Endothelial cell of umbilical vein (primary cell): ENCODE measurements around the gene FUT8. TPM values are rescaled to one million over a fixed set of nuclear protein-coding genes. Genes with fewer than 3 reads are reported as not detected.

ENCODE experiments used
- BruUV-seq: library from RNA; stranded (reverse); fragments of 400-500 nt; replicated peaks from 2 replicates; lab custom pipeline; 2021; lab: Mats Ljungman, UMichigan
- CTCF ChIA-PET: fragments of 300-600, 350-600 bp; sonication (Branson Sonifier 250); formaldehyde crosslinking; loops from one replicate; lab custom pipeline; 2021; ENCODE audit warnings: antibody characterized with exemption, inconsistent platforms; lab: Charles Lee
- POLR2A ChIA-PET: fragments of 300-600, 350-600 bp; sonication (Branson Sonifier 250); formaldehyde crosslinking; loops from one replicate; lab custom pipeline; 2021; ENCODE audit warnings: antibody characterized with exemption, inconsistent platforms; lab: Charles Lee
- DNase-seq: peaks from one replicate; pipeline ENCODE4 v3.0.0-alpha.2; 2011; ENCODE audit warnings: low read depth, low spot score
- FAIRE-seq: peaks from 2 replicates; lab custom pipeline; 2011; peaks lifted over from hg19 to GRCh38; lab: Jason Lieb, UNC
- H2AFZ ChIP-seq: 2 replicates; pipeline ENCODE4 v1.6.0; 2012; ENCODE audit warnings: low read depth, low read length, control low read depth, inconsistent platforms
- H3K27ac ChIP-seq: 2 replicates; pipeline ENCODE4 v1.5.1; 2011; ENCODE audit warnings: low read depth, mild to moderate bottlenecking, control low read depth, low read length, moderate library complexity; ENCODE audit not compliant: insufficient read depth
- H3K27me3 ChIP-seq, 2 experiments: 2 replicates each; pipeline versions ENCODE4 v1.6.0 to v1.6.1; 2011; ENCODE audit warnings: low read length in 2 of 2, mixed read lengths in 1 of 2; ENCODE audit not compliant: control insufficient read depth in 2 of 2, insufficient read depth in 2 of 2
- H3K36me3 ChIP-seq, 2 experiments: 2 replicates in 1 of 2; 3 replicates in 1 of 2; pipeline ENCODE4 v1.5.1; 2011; ENCODE audit warnings: low read length in 2 of 2, mild to moderate bottlenecking in 1 of 2, moderate library complexity in 1 of 2; ENCODE audit not compliant: control insufficient read depth in 2 of 2, insufficient read depth in 2 of 2; ENCODE audit errors: extremely low read depth in 1 of 2
- H3K4me1 ChIP-seq: 3 replicates; pipeline ENCODE4 v1.5.1; 2011; ENCODE audit warnings: mild to moderate bottlenecking, low read length; ENCODE audit not compliant: control insufficient read depth, insufficient read depth; ENCODE audit errors: extremely low read depth
- H3K4me2 ChIP-seq: 2 replicates; pipeline ENCODE4 v1.6.1; 2011; ENCODE audit warnings: low read length, control low read depth, mixed read lengths; ENCODE audit not compliant: insufficient read depth
- H3K4me3 ChIP-seq, 3 experiments: fragments of 200-600 bp in 1 of 3; sonication (generic), shearing (Covaris generic) in 1 of 3; replicated peaks in 1 of 3; 2 replicates each; pipeline ENCODE4 v1.5.1; 2011 to 2016; ENCODE audit warnings: control low read depth in 3 of 3, low read length in 3 of 3, mild to moderate bottlenecking in 2 of 3, inconsistent platforms in 1 of 3, low read depth in 1 of 3, moderate library complexity in 1 of 3; ENCODE audit not compliant: insufficient read depth in 1 of 3
- H3K79me2 ChIP-seq: 2 replicates; pipeline ENCODE4 v1.6.0; 2012; ENCODE audit warnings: low read length, inconsistent platforms; ENCODE audit not compliant: control insufficient read depth, insufficient read depth
- H3K9ac ChIP-seq: replicated peaks from 2 replicates; pipeline ENCODE3; 2011; ENCODE audit warnings: low read length, control low read depth; ENCODE audit not compliant: insufficient read depth; ENCODE audit errors: extremely low read depth
- H3K9me1 ChIP-seq: replicated peaks from 3 replicates; pipeline ENCODE4 v1.6.0; 2011; ENCODE audit warnings: mild to moderate bottlenecking, low read length; ENCODE audit not compliant: control insufficient read depth, insufficient read depth; ENCODE audit errors: extremely low read depth
- H3K9me3 ChIP-seq: replicated peaks from 2 replicates; pipeline ENCODE4 v1.5.1; 2012; ENCODE audit warnings: low read length, inconsistent platforms; ENCODE audit not compliant: control insufficient read depth, insufficient read depth
- H4K20me1 ChIP-seq: replicated peaks from 2 replicates; pipeline ENCODE3; 2011; ENCODE audit warnings: mild to moderate bottlenecking, low read length; ENCODE audit not compliant: control insufficient read depth, insufficient read depth; ENCODE audit errors: extremely low read depth
- EZH2 ChIP-seq: IDR thresholded peaks from 2 replicates; pipeline ENCODE4 v1.6.1; 2012; ENCODE audit warnings: borderline replicate concordance, low read depth, mild to moderate bottlenecking, moderate library complexity, low read length, inconsistent platforms; ENCODE audit not compliant: severe bottlenecking
- FOS ChIP-seq: IDR thresholded peaks from 2 replicates; pipeline ENCODE4 v1.6.1; 2011; ENCODE audit warnings: mild to moderate bottlenecking, low read length, moderate library complexity, borderline replicate concordance; ENCODE audit not compliant: insufficient read depth
- GATA2 ChIP-seq: IDR thresholded peaks from 2 replicates; pipeline ENCODE4 v1.7.0; 2011; ENCODE audit warnings: low read depth, mild to moderate bottlenecking, moderate library complexity, mixed read lengths, low read length; ENCODE audit not compliant: insufficient read length, insufficient read depth
- JUN ChIP-seq: IDR thresholded peaks from 2 replicates; pipeline ENCODE4 v1.6.1; 2011; ENCODE audit warnings: borderline replicate concordance, low read depth; ENCODE audit not compliant: insufficient read length, insufficient read depth
- MYC ChIP-seq: IDR thresholded peaks from one replicate; pipeline ENCODE4 v1.6.1; 2011; ENCODE audit warnings: mild to moderate bottlenecking, low read depth, low read length
- POLR2AphosphoS5 ChIP-seq: IDR thresholded peaks from 2 replicates; pipeline ENCODE4 v1.6.1; 2012; ENCODE audit warnings: low read depth, mild to moderate bottlenecking, control low read depth, low read length, moderate library complexity; ENCODE audit not compliant: insufficient read depth
- dilution Hi-C: fragments of 300-500 bp; cut with MboI; formaldehyde crosslinking; loops from one replicate; pipeline ENCODE4 v1.15.0; 2019; ENCODE audit warnings: low sequenced_read_pairs; ENCODE audit not compliant: extremely low pct_ligation_motif_present
- intact Hi-C: fragments of 100-400 bp; cut with micrococcal nuclease; formaldehyde crosslinking; loops from one replicate; pipeline ENCODE4 v1.10.0; 2022
- polyA plus RNA-seq, 4 experiments: library from polyadenylated mRNA; depleted of rRNA in 3 of 4; stranded (reverse) in 3 of 4; unstranded in 1 of 4; fragments of >200 nt; gene quantifications; 2 replicates each; pipeline versions ENCODE4 v1.2.1 to v1.2.3, GENCODE V29; 2011 to 2012; ENCODE audit warnings: missing spikeins in 1 of 4
- total RNA-seq: library from RNA; stranded (reverse); gene quantifications from 2 replicates; pipeline ENCODE4 v1.2.3, GENCODE V29; 2021
- TF ChIP-seq, protein P1 (sequence below): IDR thresholded peaks from 2 replicates; pipeline ENCODE4 v1.6.1; 2011; ENCODE audit not compliant: insufficient read depth, insufficient read length
- TF ChIP-seq, protein P2 (sequence below), 2 donors: IDR thresholded peaks; 1 replicate in 1 of 2; 2 replicates in 1 of 2; pipeline ENCODE4 v1.5.1; 2011; ENCODE audit warnings: low read length in 2 of 2, mild to moderate bottlenecking in 2 of 2, moderate library complexity in 2 of 2, control low read depth in 1 of 2, inconsistent platforms in 1 of 2, low read depth in 1 of 2; ENCODE audit not compliant: insufficient read depth in 1 of 2; ENCODE audit errors: extremely low read depth in 1 of 2

Gene FUT8
- total and polyA plus RNA-seq, 2 donors (not counting 3 experiments of a cell fraction or from before 2014, with no cell fraction given): 16.7 to 38.8 TPM

DNA sequence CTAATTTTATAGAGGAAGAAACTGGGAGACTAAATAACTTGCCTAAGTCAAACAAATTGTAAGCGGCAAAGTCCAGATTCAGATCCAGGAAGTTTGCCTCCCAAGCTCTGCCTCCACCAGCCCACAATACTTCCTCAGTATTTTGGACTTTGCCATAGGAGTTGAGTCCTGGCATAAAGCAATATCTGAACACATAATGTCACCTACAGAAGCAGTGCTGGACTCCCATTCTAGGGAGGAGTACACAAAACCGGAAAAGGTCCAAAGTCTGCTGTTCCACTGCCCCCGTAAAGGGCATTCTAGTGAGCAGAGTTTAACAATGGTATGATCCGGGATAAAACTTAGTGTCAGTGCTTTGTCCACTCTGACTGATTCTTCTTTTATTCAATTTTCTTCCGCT lies 340.5 kb downstream of the FUT8 start:
- dilution Hi-C loops (no loop called here), intact Hi-C loops (no loop called here)
- no peak overlapping the region for H3K4me2 ChIP-seq
- no peaks in the 10 kb centered on the region for H3K27me3 ChIP-seq
- no peaks in the 10 kb centered on the region for H3K9me3 ChIP-seq
- H3K9me1 ChIP-seq: no peaks in the 10 kb centered on the region
- no peaks in the 10 kb centered on the region for H3K4me1 ChIP-seq
- no peak for FAIRE-seq
- H4K20me1 ChIP-seq: no peaks in the 10 kb centered on the region
- TF ChIP-seq, protein P1, sequence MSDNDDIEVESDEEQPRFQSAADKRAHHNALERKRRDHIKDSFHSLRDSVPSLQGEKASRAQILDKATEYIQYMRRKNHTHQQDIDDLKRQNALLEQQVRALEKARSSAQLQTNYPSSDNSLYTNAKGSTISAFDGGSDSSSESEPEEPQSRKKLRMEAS: no peak
- no peak for TF ChIP-seq POLR2AphosphoS5
- no peak for TF ChIP-seq JUN
- TF ChIP-seq, protein P2, sequence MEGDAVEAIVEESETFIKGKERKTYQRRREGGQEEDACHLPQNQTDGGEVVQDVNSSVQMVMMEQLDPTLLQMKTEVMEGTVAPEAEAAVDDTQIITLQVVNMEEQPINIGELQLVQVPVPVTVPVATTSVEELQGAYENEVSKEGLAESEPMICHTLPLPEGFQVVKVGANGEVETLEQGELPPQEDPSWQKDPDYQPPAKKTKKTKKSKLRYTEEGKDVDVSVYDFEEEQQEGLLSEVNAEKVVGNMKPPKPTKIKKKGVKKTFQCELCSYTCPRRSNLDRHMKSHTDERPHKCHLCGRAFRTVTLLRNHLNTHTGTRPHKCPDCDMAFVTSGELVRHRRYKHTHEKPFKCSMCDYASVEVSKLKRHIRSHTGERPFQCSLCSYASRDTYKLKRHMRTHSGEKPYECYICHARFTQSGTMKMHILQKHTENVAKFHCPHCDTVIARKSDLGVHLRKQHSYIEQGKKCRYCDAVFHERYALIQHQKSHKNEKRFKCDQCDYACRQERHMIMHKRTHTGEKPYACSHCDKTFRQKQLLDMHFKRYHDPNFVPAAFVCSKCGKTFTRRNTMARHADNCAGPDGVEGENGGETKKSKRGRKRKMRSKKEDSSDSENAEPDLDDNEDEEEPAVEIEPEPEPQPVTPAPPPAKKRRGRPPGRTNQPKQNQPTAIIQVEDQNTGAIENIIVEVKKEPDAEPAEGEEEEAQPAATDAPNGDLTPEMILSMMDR (IDR thresholded peaks at IDR 0.05; ENCODE audit: extremely low read depth in 1 of 2, insufficient read depth in 1 of 2, low read depth in 1 of 2, low read length in 2 of 2): no peak
- no peak for DNase-seq
- CTCF ChIA-PET: no interaction called here
- no peak overlapping the region for H3K4me3 ChIP-seq
- no TSS peak for BruUV-seq
- no peak overlapping the region for H3K9ac ChIP-seq
- no peaks in the 10 kb centered on the region for H3K79me2 ChIP-seq
- POLR2A ChIA-PET: no interaction called here
- no peaks in the 10 kb centered on the region for H3K36me3 ChIP-seq
- no peak overlapping the region for H3K27ac ChIP-seq
- no peak overlapping the region for H2AFZ ChIP-seq

DNA sequence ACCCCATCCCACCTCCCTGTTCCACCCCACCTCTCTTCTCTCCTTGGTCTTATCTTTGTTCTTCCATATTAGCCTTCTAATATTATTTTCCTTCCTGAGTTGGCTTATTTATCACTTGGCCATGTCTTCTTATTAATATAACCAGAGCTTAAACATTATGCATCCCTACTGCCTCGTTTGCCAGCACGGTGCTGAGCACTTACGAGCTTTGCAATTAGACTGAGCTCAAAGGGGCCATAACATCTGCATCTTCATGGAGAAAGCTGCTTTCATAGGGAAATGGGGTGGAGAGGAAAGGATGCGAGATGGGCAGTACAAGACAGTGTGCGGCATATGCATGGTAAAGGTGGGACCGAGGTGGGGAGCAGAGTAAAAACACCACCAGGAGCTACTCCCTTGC lies 342.8 kb downstream of the FUT8 start:
- no peak overlapping the region for H2AFZ ChIP-seq
- no peaks in the 10 kb centered on the region for H4K20me1 ChIP-seq
- H3K9me3 ChIP-seq: no peaks in the 10 kb centered on the region
- ChIA-PET POLR2A (no interaction called here), CTCF (interaction anchor here (1.5 kb wide), 2 partner anchors 69 to 340 kb away, joined by 4 to 6 read pairs; no protein-coding TSS in a partner anchor)
- H3K9ac ChIP-seq: no peak overlapping the region
- no peak overlapping the region for H3K4me2 ChIP-seq
- no peaks in the 10 kb centered on the region for H3K79me2 ChIP-seq
- no peak for FAIRE-seq
- no peaks in the 10 kb centered on the region for H3K27me3 ChIP-seq
- dilution Hi-C loops (no loop called here), intact Hi-C loops (no loop called here)
- DNase-seq: no peak
- TF ChIP-seq, protein P1: no peak
- TF ChIP-seq MYC (no peak), EZH2 (no peak), POLR2AphosphoS5 (no peak), JUN (no peak), GATA2 (no peak), FOS (no peak)
- no TSS peak for BruUV-seq
- H3K27ac ChIP-seq: no peak overlapping the region
- H3K36me3 ChIP-seq: no peaks in the 10 kb centered on the region
- no peak overlapping the region for H3K4me3 ChIP-seq
- H3K9me1 ChIP-seq: no peaks in the 10 kb centered on the region
- no peaks in the 10 kb centered on the region for H3K4me1 ChIP-seq
